Activated T-cell treated with anti-CD3 and anti-CD28 coated beads, Interleukin-2, amount 50 U/mL, for 48 hours (primary cell): ENCODE measurements around the gene ZBTB2.
A peak's percentile ranks its signal among the peaks of the same experiment; 100 is the strongest.
"Not testable (repeated sequence)": the region's sequence is repeated elsewhere in the genome, so short reads cannot be mapped to it uniquely, and the experiment has no call there.

Experiments used
- DNase-seq, 2 experiments: peaks; one replicate each; pipeline ENCODE4 v3.0.0-alpha.2; 2020

The ZBTB2 gene

GRCh38 chr6:151325075-151326050 is 66.0 kb downstream of the ZBTB2 start:
- peak; percentile 22 to 33 for DNase-seq

- DNase-seq = no peak
Observed at GRCh38 chr6:151324488-151324825, 66.9 kb downstream of the ZBTB2 start.

GRCh38 chr6:151323791-151324487 is 67.4 kb downstream of the ZBTB2 start:
- peak; percentile 81 to 84 for DNase-seq

GRCh38 chr6:151322570-151322969 is 68.8 kb downstream of the ZBTB2 start:
- no peak for DNase-seq

- no peak for DNase-seq
Observed at GRCh38 chr6:151321438-151321837, 69.9 kb downstream of the ZBTB2 start.

GRCh38 chr6:151320140-151320539 is 71.2 kb downstream of the ZBTB2 start:
- no peak for DNase-seq

- no peak for DNase-seq
Observed at GRCh38 chr6:151317995-151318365, 73.4 kb downstream of the ZBTB2 start.

GRCh38 chr6:151317103-151317994 is 74.0 kb downstream of the ZBTB2 start:
- DNase-seq = no peak

GRCh38 chr6:151315661-151316060 is 75.7 kb downstream of the ZBTB2 start:
- DNase-seq = not testable (repeated sequence)
